ENCODE results near the gene ANKRD1. TPM values are rescaled to one million over a fixed set of nuclear protein-coding genes. Genes with fewer than 3 reads are reported as not detected.

ANKRD1 gene
- total and polyA plus RNA-seq, 2 of the 8 experiments (the other 6 are each of a cell fraction or from before 2014, with no cell fraction given), result 0.03 TPM; not detected in 1

DNA sequence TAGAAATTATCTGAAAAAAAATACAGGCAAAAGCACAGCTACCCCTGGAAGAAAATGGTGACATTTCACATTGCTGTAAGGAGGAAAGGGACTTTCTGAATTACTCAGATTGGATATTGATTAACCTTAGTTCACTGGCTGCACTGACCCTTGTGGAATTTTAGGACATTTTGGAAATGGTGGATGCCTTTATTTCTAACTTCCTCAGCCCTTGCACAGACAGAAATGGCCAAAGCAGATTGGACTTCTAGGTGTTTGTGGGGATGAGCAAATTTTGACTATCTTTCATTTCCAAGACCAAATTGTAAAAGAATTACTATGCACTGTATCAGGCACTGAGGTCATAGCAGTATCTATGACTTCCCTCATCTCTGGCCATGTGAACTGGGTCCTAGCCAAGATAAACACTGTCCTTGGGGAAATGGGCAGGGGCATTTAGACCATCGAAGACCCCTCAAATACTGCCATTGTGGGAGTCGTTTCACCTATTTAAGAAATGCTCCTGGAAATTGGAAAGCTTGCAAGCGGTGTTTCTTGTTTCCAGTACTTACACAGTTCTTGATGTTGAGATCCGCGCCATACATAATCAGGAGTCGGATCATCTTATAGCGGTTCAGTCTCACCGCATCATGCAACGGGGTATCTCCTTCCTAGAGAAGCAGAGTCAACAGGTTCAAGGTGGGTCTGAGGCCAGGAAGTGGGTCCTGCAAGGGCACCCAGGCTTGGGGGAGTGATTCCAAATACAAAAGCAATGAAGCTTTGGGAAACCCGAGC, 5.7 kb downstream of the ANKRD1 start:
- no peaks in the 10 kb centered on the region for H3K23me2 ChIP-seq (ENCODE audit: low read depth, low read length)
- no peak overlapping the region for H3K4me2 ChIP-seq (ENCODE audit: insufficient read depth in 1 of 2, low read depth in 2 of 2, low read length in 2 of 2)
- H4K91ac ChIP-seq (replicated peaks; ENCODE audit: insufficient read length, low read length), result no peak overlapping the region
- 90% methylated on average over 10 of the region's 10 CpGs; no CpG with 5 or more reads in 1 of the 2 experiments for WGBS, 2 experiments (ENCODE audit: extremely low coverage in 1 of 2, insufficient coverage in 1 of 2, insufficient read length in 1 of 2, insufficient replicate concordance in 2 of 2, low coverage in 1 of 2, low lambda C conversion rate in 2 of 2, missing lambda C conversion rate in 1 of 2)
- H2AFZ ChIP-seq (ENCODE audit: low read length), result no peak overlapping the region
- H3K27ac ChIP-seq (ENCODE audit: low read depth, low read length), result no peak overlapping the region
- no peak overlapping the region for H3K4ac ChIP-seq (replicated peaks; ENCODE audit: insufficient read length, low read depth, low read length)
- CTCF ChIA-PET (ENCODE audit: partially characterized antibody), result interaction anchor here (0.7 to 4.2 kb wide), 3 partner anchors 56 to 335 kb away, joined by 3 to 13 read pairs (median 5); no protein-coding TSS in a partner anchor
- no peak overlapping the region for H2BK12ac ChIP-seq (ENCODE audit: low read depth, low read length)
- TF ChIP-seq ZNF274 (IDR thresholded peaks at IDR 0.05; ENCODE audit: borderline replicate concordance, extremely low read depth, low read length) (no peak), BACH1 (IDR thresholded peaks at IDR 0.05; ENCODE audit: low read length) (no peak), FOSL1 (IDR thresholded peaks at IDR 0.05; ENCODE audit: insufficient read depth, low read depth, low read length) (no peak), SRF (IDR thresholded peaks at IDR 0.05; ENCODE audit: low read depth, low read length) (no peak), RXRA (IDR thresholded peaks at IDR 0.05; ENCODE audit: insufficient read depth, low read depth, low read length) (no peak), SUZ12 (IDR thresholded peaks at IDR 0.05; ENCODE audit: low read length) (0 out of 2 replicates have a peak, but pooled peaks have one; percentile 19), CBX8 (IDR thresholded peaks at IDR 0.05; ENCODE audit: borderline replicate concordance, low read depth, low read length) (no peak), RFX5 (IDR thresholded peaks at IDR 0.05; ENCODE audit: borderline replicate concordance, low read depth, low read length) (no peak), EZH2 (IDR thresholded peaks at IDR 0.05; ENCODE audit: low read depth, low read length, severe bottlenecking) (peak; percentile 31)
- TF ChIP-seq, protein P1, sequence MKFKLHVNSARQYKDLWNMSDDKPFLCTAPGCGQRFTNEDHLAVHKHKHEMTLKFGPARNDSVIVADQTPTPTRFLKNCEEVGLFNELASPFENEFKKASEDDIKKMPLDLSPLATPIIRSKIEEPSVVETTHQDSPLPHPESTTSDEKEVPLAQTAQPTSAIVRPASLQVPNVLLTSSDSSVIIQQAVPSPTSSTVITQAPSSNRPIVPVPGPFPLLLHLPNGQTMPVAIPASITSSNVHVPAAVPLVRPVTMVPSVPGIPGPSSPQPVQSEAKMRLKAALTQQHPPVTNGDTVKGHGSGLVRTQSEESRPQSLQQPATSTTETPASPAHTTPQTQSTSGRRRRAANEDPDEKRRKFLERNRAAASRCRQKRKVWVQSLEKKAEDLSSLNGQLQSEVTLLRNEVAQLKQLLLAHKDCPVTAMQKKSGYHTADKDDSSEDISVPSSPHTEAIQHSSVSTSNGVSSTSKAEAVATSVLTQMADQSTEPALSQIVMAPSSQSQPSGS (IDR thresholded peaks at IDR 0.05; ENCODE audit: low read length), result no peak
- H3K79me2 ChIP-seq (ENCODE audit: control insufficient read depth in 1 of 2, insufficient read depth in 2 of 2, low read length in 2 of 2), result no peaks in the 10 kb centered on the region
- DNase-seq (ENCODE audit: low read depth in 1 of 2, low spot score in 2 of 2) (no peak), FAIRE-seq (no peak)
- no peak overlapping the region for H3K56ac ChIP-seq (replicated peaks; ENCODE audit: insufficient read length, low read depth, low read length)
- H3K9me3 ChIP-seq (ENCODE audit: insufficient read depth in 2 of 2, low read depth in 1 of 2, low read length in 1 of 2), result no peaks in the 10 kb centered on the region; a peak in 1 of 4 replicates
- no peaks in the 10 kb centered on the region for H3K79me1 ChIP-seq (ENCODE audit: low read depth, low read length)
- peaks cover 0 to 3% of the 10 kb centered on the region in 2 experiments for H4K20me1 ChIP-seq (replicated peaks in 1 of 2; ENCODE audit: control insufficient read depth in 1 of 2, insufficient read depth in 2 of 2, low read length in 2 of 2)
- no peak overlapping the region for H2BK20ac ChIP-seq (ENCODE audit: low read length)
- no peak overlapping the region for H4K5ac ChIP-seq (ENCODE audit: insufficient read length, low read depth, low read length)
- no peaks in the 10 kb centered on the region for H3K36me3 ChIP-seq (ENCODE audit: control insufficient read depth in 2 of 4, insufficient read depth in 4 of 4, low read length in 3 of 4)
- no peak overlapping the region for H3K18ac ChIP-seq (ENCODE audit: extremely low read depth, low read length)
- H2BK15ac ChIP-seq (ENCODE audit: low read length), result no peak overlapping the region
- H3K4me3 ChIP-seq (ENCODE audit: extremely low read depth in 1 of 4, insufficient read depth in 2 of 4, low read depth in 3 of 4, low read length in 4 of 4), result no peak overlapping the region
- no peak overlapping the region for H3K14ac ChIP-seq (ENCODE audit: insufficient read length)
- H3K4me1 ChIP-seq (replicated peaks in 1 of 4; ENCODE audit: control insufficient read depth in 3 of 4, insufficient read depth in 4 of 4, low read length in 3 of 4), result no peaks in the 10 kb centered on the region; a peak in 1 of 7 replicates
- H2BK120ac ChIP-seq (replicated peaks; ENCODE audit: low read depth, low read length), result no peak overlapping the region
- H3K9ac ChIP-seq (replicated peaks in 1 of 4; ENCODE audit: extremely low read depth in 1 of 4, low read depth in 3 of 4, low read length in 3 of 4), result no peak overlapping the region
- H3K23ac ChIP-seq (ENCODE audit: insufficient read length), result no peak overlapping the region
- POLR2A ChIA-PET (ENCODE audit: partially characterized antibody), result no interaction called here
- no peak overlapping the region for H2AK5ac ChIP-seq (ENCODE audit: low read depth, low read length)
- H3K27me3 ChIP-seq (replicated peaks in 1 of 4; ENCODE audit: control insufficient read depth in 3 of 4, extremely low read depth in 1 of 4, insufficient read depth in 3 of 4, low read length in 3 of 4), result peaks cover 59 to 79% (median 76%) of the 10 kb centered on the region in 4 experiments
- H2BK5ac ChIP-seq (ENCODE audit: low read depth, low read length), result no peak overlapping the region
- no peak overlapping the region for H4K8ac ChIP-seq (ENCODE audit: extremely low read depth, insufficient read depth, low read length)
